GM19372 (cell line): ENCODE measurements around the gene SI.
"Not testable (repeated sequence)": the region's sequence is repeated elsewhere in the genome, so short reads cannot be mapped to it uniquely, and the experiment has no call there.

Source experiments
- ATAC-seq: cut with Tn5 transposase; IDR thresholded peaks from one replicate; pipeline ENCODE4 v1.9.1; 2021; ENCODE audit warnings: mild to moderate bottlenecking, low read depth, moderate library complexity; ENCODE audit not compliant: unreplicated experiment

Gene SI

DNA sequence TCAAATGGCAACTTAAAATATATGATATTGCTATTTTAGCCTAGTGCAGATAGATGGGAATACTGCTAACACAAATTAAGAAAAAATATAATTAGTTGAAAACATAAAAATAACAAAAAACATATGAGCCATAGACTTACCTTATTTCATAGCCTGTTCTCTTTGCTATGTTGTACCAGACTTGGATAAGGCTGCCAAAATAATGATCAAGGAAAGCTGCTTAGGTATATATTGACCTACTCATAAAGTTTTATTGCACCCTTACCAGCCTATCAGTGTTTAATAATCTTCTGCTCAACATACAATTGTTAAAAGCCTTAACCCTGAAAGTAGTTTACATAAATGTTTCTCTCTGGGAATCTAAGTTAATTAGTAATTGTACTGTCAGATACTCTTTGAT is at the start of gene SI:
TSS of gene SI (minus strand) at position 204 of the 400 bp plus-strand sequence. CDS start 2,484 bp downstream, outside the sequence.
- ATAC-seq = no peak

DNA sequence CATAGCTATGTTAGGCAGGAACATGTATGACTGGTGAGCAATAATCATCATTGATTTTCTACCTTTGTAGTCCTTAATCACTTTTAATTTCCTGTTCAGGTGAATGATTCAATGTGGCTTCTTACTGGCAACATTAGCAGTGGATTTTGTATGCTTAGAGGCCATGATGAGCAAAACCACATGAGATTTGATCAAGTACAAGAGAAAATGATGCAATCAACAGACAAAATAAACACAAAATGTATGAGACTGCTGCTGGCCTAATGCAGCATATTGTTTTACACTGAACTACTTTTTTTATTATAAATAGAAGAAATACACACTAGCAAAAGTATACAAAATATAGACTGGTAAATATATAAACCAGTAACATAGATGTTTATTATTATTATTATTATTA is 47.5 kb upstream of the SI start:
- ATAC-seq = no peak

DNA sequence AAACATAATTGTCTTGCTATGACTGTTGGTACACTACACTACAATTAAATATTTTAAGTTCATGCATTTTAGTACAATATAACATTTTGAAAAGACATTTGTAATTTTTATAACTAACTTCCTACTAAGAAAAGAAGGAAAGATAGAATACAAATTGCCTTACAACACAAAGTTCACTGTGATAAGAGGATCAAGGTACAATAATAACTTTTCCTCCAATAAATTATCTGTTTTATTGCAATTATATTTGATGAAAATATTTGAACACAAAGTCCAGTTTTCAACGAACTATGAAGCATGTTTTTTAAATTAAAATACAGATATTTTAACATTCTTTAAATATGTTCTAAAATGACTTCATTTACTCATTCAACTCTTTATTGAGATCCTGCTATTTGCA is 33.1 kb upstream of the SI start:
- no peak for ATAC-seq

DNA sequence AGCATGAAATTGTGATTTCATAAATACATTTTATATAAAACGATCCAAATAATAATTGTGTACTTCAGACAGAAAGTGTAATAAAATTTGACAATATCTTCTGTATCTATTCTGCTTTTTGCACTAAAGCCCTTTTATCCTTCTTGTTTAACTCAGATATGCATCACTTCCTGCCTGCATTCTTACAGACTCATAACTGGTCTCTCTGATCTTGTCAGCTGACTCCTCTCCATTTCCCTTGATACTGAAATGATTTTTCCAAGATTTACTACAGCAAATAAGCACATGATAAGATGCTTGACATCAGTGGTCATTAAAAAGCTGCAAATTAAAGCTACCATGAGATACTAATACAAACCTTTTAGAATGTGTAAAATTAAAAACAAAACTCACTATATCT is 25.3 kb upstream of the SI start:
- ATAC-seq = no peak

DNA sequence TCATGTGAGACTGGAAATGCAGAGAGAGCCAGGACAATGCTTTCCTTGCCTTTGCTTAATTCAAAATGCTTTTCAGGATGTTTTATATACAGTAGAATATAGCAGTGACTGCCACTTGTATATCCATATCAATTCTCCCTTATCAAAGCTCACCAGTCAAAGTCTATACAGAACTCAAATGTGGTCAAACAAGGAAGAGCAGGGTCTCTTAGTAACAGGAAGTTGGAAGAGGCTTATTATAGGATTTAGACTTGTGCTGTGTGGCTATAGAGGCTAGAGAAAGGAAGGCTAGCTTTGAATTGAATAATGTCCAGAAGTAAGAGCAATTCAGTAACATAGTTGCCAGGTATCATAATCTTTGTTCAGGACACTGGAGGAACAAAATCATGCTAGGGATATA is 4.4 kb upstream of the SI start:
- no peak for ATAC-seq

DNA sequence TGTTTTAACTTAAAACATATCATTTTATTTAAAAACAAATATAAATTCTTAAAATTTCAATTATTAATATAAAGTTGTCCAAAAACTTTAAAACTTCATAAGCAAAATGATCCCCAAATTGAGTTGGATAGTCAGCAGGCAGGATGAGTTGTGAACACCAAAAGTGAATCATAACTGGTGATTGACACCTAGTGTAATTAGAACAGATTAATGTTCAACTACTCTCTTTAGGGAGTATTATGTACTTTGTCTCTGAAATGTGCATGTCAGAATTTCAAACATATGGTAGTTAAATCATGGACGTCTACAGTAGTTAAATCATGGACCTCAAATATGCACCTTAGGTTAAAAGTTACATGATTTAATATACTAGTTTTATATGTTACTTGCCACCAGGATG is 2.9 kb upstream of the SI start:
- ATAC-seq = no peak

DNA sequence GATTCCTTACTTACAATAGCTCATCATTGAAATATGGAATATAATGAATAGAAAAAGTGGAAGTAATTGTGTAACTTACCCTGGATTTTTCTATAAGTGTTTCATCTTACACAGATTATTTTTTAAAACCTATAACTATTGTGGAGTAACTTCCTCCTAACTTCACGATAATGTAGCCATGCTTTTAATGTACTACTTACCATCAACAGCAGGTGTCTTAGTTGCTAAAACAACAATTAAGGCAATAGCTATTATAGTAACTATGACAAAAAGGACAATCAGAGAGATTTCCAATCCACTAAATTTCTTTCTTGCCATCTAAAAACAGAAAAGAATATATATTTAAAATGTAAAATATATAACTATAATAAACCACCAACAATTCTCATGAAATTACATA is 2.6 kb downstream of the SI start:
- no peak for ATAC-seq

DNA sequence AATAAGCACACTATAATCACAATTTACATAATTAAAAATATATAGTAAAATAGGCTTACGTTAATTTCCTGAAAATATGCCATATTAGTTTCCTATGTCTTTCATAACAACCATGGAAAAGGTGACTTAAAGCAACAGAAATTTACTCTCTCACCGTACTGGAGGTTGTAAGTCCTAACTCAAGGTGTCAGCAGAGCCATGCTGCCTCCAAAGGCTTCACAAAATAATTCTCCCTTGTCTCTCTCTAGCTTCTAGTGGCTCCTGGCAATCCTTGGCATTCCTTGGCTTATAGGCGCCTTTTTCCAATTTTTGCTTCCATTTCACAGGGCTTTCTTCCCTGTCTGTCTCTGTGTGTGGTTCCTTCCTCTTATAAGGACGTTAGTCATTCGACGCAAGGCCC is 7.6 kb downstream of the SI start:
- no peak for ATAC-seq

DNA sequence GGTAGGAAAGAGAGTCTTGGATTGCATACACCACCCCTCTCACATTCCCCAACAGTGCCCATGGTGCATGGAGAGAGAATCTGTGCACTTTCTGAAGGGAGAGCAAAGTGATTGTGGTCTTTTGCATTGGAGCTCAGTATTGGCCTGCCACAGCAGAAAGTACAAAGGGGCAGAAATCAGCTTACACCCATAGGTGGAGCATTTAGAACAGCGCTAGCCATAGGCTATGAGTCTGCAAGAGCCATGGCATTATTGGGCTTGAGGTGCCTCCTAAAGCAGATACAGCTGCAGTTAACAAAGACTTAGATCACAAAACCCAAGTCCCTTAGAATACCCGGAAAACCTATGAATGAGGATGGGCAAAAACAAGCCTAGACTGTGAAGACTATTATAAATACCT is 21.8 kb downstream of the SI start:
- no peak for ATAC-seq

DNA sequence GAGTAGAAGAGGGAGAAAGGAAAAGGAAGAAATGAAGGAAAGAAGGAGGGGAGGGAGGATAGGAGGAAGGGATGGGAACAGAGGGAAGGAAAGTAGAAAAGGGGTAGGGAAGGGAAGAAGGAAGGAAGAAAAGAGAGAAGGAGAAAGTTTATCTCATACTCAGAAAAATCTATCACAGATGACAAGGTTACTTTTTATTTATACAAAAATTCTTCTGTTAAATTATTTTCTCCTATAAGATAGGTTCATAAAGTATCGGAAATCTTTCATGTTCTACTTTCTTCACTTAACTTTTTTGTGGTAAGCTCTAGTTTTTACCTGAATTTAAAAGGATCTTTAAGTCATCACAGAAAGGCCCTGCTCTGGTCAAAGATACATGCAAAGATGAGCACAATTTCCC is 38.1 kb downstream of the SI start:
- ATAC-seq = no peak

DNA sequence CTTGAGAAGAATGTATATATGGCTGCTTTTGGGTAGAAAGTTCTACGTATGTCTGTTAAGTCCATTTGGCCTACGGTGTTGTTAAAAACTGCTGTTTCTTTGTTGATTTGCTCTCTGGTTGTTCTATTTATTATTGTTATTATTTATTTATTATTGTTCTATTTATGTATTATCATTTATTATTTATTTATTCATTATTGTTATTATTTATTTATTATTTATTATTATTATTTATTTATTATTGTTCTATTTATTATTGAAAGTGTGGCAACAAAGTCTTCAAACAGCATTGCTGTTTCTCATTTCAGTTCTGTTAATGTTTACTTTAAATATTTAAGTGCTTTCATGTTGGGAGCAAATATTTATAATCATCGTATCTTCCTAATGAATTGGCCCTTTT is 66.7 kb downstream of the SI start:
- no peak for ATAC-seq

DNA sequence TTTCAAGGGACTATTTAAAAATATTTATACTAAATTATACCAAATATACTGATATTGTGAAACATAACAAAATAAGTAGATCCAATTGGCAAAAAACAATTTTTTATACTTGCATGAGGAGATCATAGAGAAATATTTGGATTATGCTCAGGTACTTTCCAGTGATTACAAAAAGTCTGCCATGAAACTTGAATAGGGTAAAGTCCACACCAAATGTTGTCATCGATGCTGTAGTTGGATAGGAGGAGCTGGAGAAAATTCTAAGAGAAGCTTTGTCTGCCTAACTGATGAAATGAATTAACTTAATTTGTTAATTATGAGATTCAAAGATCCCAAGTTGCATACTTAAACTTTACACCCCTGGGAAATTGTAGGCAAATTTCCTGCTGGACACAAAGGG is 93.3 kb downstream of the SI start:
- ATAC-seq = no peak

DNA sequence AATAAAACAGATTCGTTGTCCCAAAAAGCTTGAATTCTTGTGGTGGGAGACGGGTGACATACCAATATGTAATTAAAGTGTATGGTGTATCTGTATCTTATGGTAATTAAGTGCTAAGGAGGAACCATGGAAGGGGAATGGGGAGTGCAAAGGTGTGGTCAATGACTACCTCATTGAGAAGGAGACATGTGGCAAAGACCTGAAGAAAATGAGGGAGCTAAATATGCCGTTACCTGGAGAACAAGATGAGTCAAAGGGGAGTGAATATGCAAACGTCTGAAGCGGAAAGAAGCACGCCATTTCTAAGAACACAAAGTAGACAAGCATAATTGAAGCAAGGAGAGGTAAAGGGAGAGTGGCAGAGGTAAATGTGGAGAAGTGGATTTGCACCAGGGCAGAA is 115.7 kb downstream of the SI start:
- ATAC-seq = no peak

DNA sequence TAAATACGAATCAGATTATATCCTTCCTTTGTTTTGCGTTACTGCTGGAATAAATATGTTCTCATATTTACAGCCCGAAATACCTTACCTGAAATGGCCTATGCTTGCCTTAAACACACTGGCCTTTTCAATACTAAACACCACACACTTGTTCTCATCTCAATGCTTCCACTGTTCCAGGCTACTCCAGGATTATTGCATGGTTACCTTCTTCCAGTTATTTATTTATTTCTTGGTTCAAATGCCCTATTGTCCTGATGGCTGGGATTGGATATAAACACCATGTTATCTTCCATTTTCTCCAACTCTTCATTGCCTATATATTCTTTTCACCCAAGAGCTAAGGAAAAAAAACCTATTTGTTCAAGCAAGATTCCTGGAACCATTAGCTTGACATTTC is 125.3 kb downstream of the SI start:
- ATAC-seq = no peak

DNA sequence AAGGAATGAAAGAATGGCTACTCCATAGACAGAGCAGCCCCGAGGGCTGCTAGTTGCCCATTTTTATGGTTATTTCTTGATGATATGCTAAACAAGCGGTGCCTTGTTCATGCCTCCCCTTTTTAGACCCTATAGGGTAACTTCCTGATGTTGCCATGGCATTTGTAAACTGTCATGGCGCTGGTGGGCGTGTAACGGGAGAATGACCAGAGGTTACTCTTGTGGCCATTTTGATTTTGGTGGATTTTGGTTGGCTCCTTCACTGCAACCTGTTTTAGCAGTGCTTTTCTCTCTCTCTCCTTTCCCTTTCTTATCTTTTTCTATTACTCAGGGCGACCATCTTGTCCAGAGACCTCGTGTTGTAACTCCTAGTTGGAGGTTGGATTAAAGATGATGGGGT is 126.9 kb downstream of the SI start:
- ATAC-seq = not testable (repeated sequence)

DNA sequence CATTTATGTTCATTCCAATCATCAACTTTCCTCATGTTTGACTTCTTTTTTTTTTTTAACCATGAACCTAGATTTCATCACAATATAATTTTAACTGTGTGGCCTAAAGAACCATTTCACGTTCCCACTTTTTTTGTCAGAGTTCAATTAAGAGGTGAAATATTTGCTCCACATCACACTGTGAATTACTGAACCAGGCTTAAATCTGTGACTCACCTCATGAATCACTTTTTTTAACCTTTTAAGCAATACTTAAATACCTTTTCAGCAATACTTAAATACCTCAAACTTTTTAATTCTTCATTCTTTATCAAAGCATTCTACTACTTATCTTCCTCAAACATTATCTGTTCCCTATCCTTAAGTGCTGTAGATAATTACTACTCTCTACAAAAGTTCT is 137.6 kb downstream of the SI start:
- ATAC-seq = no peak

DNA sequence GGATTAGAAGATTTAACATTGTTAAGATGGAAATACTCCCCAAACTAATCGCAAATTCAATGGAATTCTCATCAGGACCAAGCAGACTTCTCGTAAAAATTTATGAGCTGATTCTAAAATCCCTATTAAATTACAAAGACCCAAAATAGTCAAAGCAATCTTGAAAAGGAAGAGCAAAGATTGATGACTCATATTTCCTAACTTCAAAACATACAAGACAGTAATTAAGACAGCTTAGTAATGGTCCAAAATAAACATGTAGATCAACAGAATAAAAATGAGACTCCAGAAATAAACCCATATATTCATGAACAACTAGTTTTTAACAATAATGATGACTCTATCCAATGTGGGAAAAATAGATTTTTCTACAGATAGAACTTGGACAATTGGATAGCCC is 148.7 kb downstream of the SI start:
- ATAC-seq = no peak
